Left cardiac atrium (tissue), 4 donors: ENCODE measurements around the gene ZBTB20. TPM values are rescaled to one million over a fixed set of nuclear protein-coding genes. Genes with fewer than 3 reads are reported as not detected.

ENCODE experiments used
- ATAC-seq, 2 donors: fragments of 200-7000 bp; cut with Tn5 transposase; one replicate each; pipeline ENCODE4 v1.9.1; 2020; ENCODE audit warnings: mild to moderate bottlenecking in 2 of 2, moderate library complexity in 2 of 2
- DNase-seq: peaks from one replicate; pipeline ENCODE4 v3.0.0-alpha.2; 2020
- intact Hi-C, 2 donors: fragments of 100-400 bp; cut with DNase I; formaldehyde crosslinking; loops; one replicate each; pipeline versions ENCODE4 v1.14.1 to v1.15.1; 2022 to 2023
- total RNA-seq, 2 donors: library from RNA; stranded (reverse); fragmentation: NEBNext Ultra II Directional; extraction: Animal tissue kit (Norgen Biotek cat#: 25700); gene quantifications; one replicate each; pipeline ENCODE4 v1.2.1, GENCODE V29; 2021
- donor health status: DM: no; HTN: yes; CAD: no.
- donor health status: DM: no; HTN: yes; CAD: no; lungs with severe emphysema.
- donor health status: DM: yes; HTN: yes; CAD: no.
- donor health status: Dilated cardiomyopathy.

ZBTB20 gene
- total RNA-seq, 2 donors from 2014 or later, result 59.5 to 68.8 TPM

- DNase-seq (no peak), ATAC-seq (no peak)
- intact Hi-C loops, result no loop called here
These were observed 173.6 kb downstream of the ZBTB20 start for GRCh38 chr3:114973536-114973935.

- intact Hi-C loops, result no loop called here
- no peak for ATAC-seq
- no peak for DNase-seq
These were observed 179.9 kb downstream of the ZBTB20 start for GRCh38 chr3:114967168-114967567.

- intact Hi-C loops, result no loop called here
- ATAC-seq, result no peak
- no peak for DNase-seq
These were observed 184.9 kb downstream of the ZBTB20 start for GRCh38 chr3:114962189-114962588.

DNA sequence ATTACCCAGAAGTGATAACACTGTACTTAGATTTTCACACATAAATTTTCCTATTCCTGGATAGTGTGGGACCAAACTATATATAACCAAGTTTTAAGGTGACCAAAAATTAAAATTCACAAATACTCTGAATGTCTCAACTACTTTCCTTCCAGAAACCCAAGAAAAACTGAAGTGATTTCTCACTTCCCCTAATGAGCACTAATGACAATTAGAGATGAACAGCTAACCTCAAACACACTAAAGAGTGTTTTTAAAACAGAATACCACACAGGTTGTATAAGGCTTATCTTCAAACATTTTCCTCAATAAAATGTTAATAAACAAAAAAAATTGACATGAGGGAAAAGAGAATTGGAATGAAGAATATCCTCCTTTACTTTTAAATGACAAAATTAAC is 188.2 kb downstream of the ZBTB20 start:
- intact Hi-C loops, result no loop called here
- DNase-seq, result no peak
- no peak for ATAC-seq

- ATAC-seq (no peak), DNase-seq (no peak)
- intact Hi-C loops, result no loop called here
These were observed 193.3 kb downstream of the ZBTB20 start for GRCh38 chr3:114953800-114954199.

DNA sequence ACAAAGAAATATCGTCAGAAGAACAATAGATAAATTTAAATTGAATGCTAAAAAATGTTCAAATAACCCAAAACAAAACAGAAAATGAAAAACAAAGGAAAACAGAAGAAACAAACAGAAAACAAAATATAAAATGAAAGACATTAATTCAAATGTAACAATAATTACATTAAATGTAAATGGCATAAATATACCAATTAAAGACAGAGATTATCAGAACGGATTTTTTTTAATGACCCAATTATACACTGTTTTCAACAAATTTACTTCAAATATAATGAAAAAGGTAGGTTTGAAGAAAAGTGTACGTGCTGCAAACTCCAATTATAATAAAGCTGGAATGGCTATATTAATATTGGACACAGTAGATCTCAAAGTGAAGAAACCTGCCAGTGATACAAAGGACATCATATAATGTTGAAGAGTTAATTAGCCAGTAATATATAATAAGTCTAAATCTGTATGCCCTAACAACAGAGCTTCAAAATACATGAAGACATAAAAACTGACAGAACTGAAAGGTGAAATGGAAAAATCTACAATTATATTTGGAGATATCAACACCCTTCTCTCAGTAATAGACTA is 193.8 kb downstream of the ZBTB20 start:
- DNase-seq (no peak), ATAC-seq (no peak)
- intact Hi-C loops, result no loop called here

GRCh38 chr3:114942773-114943172 is 204.3 kb downstream of the ZBTB20 start:
- ATAC-seq (no peak), DNase-seq (no peak)
- intact Hi-C loops, result no loop called here

GRCh38 chr3:114941626-114942309 is 205.3 kb downstream of the ZBTB20 start:
- DNase-seq (no peak), ATAC-seq (no peak)
- intact Hi-C loops, result no loop called here

GRCh38 chr3:114939920-114940319 is 207.2 kb downstream of the ZBTB20 start:
- intact Hi-C loops, result no loop called here
- no peak for ATAC-seq

GRCh38 chr3:114933407-114933806 is 213.7 kb downstream of the ZBTB20 start:
- DNase-seq (no peak), ATAC-seq (no peak)
- intact Hi-C loops, result no loop called here

More at GRCh38 chr3:114939920-114940319, 207.2 kb downstream of the ZBTB20 start:
- no peak for DNase-seq

GRCh38 chr3:114929971-114930732 is 216.9 kb downstream of the ZBTB20 start:
- DNase-seq, result no peak
- intact Hi-C loops, result no loop called here
- ATAC-seq, result no peak

GRCh38 chr3:114928989-114929640 is 218.0 kb downstream of the ZBTB20 start:
- intact Hi-C loops, result no loop called here
- no peak for ATAC-seq
- DNase-seq, result no peak

DNA sequence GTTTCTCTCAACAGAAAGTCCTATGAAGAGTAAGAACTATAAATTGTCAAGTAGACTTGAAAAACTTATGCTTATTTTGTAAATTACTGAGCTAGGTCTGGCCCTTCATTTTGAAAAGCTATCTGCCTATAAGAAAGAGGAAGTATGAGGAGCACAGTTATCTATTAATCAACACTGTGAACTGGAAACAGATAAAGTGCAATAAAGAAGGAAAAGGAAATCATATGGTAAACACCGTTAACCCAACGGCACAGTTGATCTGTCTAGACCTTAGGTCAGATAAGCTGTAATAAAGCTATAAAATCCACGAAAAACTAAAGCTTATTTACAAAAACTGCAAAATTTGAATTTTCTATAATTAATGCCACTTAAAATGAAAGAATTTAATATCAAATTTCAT is 242.5 kb downstream of the ZBTB20 start:
- DNase-seq, result no peak
- no peak for ATAC-seq
- intact Hi-C loops, result no loop called here

DNA sequence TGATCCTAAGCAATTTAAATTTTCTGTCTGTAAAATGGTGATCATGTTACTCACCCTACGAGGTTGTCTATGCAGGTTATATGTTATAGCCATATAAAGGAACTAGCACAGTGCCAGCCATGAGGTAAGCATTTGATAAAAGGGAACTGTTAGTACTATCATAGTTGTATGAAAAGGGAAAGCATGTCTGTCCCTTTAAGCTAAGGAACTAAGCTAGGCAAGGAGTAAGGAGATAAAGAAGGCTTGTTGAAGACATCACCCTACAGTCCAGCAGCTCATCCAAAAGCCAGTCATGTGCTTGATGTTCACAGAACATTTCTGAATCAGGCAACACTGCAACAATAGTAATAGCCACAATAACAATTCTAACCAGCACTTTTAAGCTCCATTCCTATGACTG is 243.9 kb downstream of the ZBTB20 start:
- DNase-seq (no peak), ATAC-seq (peak in 1 of 2 donors; percentile 32)
- intact Hi-C loops, result no loop called here

DNA sequence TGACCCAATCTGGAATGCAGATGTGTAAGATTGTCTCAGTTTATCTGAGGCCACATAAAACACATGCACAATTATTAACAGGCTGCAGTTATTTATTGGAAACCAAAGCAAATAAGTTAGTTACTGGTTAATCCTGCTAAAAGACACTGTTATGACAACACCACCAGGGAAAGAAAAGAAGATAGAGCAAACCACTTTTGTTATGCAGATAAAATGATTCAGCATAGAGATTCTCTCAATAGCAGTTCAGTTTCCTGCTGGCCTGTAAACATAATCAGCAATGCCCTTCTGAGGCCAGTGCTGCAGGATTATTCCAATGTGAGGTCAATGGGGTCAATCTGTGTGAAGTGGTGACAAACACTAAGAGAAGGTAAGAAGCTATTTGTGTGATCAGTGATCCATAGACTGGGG is 244.4 kb downstream of the ZBTB20 start:
- intact Hi-C loops, result no loop called here
- ATAC-seq (no peak), DNase-seq (no peak)

DNA sequence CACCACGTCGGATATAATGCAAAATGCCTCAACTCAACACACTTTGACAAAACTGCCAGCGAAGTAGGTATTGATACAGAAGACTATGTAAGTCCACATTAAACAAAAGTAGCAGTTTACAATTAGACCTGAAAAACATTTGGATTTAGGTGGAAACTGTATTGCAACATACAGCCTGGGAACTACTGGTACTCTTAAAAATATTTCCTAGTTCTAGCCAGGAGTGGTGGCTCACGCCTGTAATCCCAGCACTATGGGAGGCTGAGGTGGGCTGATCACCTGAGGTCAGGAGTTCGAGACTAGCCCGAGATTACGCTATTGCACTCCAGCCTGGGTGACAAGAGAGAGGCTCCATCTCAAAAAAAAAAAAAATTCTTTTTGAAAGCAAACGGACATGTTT is 246.2 kb downstream of the ZBTB20 start:
- intact Hi-C loops, result no loop called here
- DNase-seq (no peak), ATAC-seq (peak in 1 of 2 donors; percentile 28)

GRCh38 chr3:114899186-114899931 is 247.7 kb downstream of the ZBTB20 start:
- intact Hi-C loops, result no loop called here

DNA sequence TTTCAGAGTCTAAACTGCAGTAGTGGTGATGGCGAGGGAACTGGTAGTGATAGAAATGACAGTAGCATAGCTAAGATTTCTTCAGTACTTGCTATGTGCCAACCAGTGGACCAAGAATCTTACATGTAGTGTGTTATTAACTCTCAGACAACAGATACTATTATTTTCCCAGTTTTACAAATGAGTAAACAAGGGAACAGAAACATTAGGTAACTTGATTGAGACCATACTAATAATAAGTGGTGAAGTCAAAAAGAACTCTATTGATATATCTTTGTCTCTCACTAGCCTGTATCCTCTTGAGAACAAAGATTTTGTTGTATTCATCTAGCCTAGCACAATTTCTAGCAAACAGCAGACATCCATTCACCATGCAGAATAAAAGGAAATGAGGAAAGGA is 250.1 kb downstream of the ZBTB20 start:
- intact Hi-C loops, result no loop called here
- ATAC-seq, result no peak

More at GRCh38 chr3:114899186-114899931, 247.7 kb downstream of the ZBTB20 start:
- ATAC-seq, result peak; percentile 40 to 59
- no peak for DNase-seq

GRCh38 chr3:114893361-114893760 is 253.7 kb downstream of the ZBTB20 start:
- ATAC-seq, result no peak
- intact Hi-C loops, result no loop called here
- no peak for DNase-seq

More for the DNA sequence above, 250.1 kb downstream of the ZBTB20 start:
- DNase-seq, result no peak
